Measurements from ENCODE around the gene PAWR.
"Not testable (repeated sequence)": the region's sequence is repeated elsewhere in the genome, so short reads cannot be mapped to it uniquely, and the experiment has no call there.

The PAWR gene

DNA sequence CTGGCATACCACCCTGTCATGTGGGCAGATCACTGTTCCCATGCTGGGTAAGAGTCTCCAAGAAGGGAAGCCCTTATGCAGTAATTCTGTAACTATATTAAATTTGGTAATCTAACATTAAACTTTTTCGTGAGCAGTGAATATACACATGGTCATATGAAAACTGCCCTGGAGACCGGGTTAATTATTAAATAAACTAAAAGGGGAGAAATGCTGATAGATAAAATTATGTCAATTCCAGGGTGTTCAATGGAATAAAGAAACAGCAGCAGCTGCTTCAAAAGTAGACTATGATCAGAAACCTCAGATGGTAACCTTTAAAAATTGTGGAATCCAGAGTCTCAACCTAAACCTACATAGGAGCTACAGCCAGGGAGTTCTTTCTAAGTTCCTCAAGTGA lies 100.0 kb downstream of the PAWR start:
- no peak for DNase-seq (ENCODE audit: low read depth)

DNA sequence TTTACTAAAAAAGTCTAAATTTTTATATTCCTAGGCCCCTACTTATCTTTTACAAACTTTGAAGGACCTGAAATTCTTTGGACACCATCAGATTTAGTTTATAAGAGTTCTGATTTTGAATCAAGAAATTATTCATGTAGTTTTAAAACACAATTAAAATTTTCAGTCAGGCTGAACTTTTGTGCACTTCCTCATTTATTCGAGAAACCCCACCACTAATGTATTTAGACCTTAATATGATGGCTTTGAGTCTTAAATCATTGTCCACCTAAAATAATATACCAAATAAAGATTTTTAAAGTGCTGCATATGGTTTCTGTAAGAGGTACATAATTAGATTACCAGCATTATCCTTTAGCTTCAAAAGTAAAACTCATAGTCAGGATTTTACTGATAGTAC lies 103.4 kb downstream of the PAWR start:
- no peak for DNase-seq (ENCODE audit: low read depth)

DNA sequence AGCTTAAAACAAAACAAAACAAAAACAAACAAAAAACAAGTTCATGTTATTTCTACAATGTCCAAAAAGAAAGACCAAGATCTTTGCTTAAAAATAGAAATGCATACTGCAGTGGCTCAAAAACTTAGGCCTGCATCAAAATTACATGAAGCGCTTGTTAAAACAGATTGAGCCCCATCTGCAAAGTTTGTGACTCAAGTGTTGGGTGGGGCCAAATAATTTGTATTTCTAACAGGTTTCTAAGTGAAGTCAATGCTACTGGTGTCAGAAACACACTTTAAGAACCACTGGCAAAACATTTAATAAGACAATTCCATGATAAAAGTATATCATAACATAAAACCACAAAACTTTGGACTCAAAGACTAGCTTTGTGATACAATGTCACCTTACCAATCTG lies 105.6 kb downstream of the PAWR start:
- no peak for DNase-seq (ENCODE audit: low read depth)

DNA sequence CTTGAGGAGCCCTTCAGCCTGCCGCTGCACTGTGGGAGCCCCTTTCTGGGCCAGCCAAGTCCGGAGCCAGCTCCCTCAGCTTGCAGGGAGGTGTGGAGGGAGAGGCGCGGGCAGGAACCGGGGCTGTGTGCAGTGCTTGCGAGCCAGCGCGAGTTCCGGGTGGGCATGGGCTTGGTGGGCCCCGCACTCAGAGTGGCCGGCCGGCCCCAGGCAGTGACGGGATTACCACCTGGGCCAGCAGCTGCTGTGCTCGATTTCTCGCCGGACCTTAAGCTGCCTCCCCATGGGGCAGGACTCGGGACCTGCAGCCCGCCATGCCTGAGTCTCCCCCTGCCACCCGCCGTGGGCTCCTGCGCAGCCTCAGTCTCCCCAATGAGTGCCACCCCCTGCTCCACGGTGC lies 116.9 kb downstream of the PAWR start:
- no peak for DNase-seq (ENCODE audit: low read depth)

DNA sequence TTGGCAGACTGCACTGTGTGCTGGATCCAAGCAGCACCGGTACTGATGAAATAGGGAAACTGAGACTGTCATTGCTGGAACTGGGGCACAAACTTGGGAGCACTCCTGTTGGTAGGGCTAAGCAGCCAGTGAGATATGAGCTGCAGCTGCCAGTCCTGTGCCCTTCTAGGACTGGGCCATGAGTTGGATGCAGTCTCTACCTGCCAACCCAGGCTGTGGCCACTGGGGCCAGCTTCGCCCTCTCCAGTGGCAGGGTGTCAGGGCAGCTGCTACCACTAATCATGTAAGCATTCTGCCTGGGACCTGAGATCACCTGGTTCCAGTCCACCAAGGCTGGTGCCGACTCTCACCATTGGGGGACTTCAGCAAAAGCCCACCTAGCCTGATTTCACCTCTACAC lies 121.1 kb downstream of the PAWR start:
- DNase-seq (ENCODE audit: low read depth), result no peak

DNA sequence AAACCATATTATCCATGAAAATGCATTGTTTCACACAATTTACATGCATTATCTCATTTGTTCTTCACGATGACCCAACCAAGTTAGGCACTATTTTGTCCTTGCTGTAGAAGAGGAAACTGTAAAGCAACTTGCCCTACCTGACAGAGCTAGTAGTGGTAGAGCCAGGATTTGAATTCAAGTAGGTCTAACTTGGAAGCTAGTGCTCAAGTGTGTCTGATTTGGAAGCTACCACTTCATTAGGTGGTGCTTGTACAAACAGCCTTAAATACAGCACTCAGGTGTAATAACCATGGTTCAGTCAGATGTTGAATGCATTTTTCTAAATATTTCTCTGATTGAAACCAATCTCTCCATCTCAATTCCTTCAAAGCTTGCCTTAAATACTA lies 123.6 kb downstream of the PAWR start:
- no peak for DNase-seq (ENCODE audit: low read depth)

DNA sequence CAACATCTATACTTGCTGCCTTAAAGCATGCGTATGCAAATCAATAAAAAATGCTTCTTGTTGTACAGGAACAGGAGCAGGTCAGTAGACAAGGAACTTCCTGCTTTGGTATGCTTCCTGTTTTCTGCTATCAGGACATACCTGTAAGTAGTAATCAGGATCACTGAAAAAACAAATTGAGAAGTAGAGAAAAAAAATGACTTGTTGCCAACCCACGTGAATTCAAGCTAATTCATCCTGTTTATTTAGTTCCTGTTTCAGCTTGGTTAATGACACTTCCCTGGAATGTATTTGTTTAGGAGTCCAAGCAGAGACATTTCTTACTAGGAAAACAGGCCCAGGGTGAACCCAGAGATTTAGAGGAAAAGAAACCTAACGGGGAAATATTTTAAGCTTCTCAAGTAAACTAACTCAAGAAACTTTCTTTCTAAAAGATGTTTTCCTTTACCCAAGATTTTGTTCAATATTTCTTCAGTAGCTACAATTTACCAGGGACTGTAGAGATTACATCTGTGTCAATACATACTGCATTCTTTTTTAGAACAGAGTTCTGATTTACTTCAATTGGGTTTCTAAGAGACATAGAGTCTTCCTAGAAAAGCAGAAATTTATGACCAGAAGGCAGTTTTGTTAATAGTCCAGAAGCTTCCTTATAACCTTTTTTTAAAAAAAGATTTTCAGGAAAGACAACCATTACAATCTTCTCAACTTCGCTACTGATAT lies 124.2 kb downstream of the PAWR start:
- DNase-seq (ENCODE audit: low read depth), result peak; percentile 51

DNA sequence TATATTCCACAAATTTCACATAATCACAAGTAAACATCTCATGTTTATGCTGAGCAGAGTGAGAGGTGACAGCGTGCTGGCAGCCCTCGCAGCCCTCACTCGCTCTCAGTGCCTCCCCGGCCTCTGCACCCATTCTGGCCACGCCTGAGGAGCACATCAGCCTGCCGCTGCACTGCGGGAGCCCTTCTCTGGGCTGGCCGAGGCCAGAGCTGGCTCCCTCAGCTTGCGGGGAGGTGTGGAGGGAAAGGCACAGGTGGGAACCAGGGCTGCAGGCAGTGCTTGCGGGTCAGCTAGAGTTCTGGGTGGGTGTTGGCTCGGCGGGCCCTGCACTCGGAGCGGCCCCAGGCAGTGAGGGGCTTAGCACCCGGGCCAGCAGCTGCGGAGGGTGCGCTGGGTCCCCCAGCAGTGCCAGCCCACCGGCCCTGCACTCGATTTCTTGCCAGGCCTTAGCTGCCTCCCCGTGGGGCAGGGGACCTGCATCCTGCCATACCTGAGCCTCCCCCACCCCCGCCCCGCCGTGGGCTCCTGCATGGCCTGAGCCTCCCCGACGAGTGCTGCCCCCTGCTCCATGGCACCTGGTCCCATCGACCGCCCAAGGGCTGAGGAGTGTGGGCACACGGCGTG lies 125.9 kb downstream of the PAWR start:
- DNase-seq (ENCODE audit: low read depth), result not testable (repeated sequence)

DNA sequence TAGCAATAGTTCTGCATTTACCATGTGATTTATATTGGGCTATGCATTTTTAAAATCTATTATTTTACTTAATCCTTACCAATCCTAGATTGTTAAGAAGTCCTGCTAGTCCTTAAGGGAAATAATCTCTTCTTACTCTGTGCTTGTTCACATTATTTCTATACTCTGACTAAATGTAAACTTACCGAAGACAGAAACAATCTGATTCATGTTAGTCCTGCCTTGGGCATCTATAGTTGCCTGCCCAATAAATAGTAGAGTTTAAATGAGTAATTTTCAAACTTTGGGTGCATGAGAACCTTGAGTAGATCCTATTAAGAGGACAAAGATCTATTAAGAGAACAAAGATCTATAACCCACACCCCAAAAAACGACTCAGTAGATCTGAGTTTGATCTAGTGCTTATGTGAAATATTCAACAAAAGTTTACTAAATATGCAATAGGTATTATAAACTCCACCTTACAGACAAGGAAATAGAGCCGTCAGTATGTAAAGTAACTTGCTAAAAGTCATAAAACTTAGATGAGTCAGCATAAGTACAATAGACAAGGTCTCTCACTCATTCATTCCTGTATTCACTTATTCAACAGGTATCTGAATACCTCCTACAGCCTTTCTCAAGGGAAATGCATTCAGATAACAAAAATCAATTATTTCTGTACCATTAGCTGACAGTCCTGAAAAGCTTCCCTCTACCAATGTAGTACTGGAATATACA lies 127.6 kb downstream of the PAWR start:
- no peak for DNase-seq (ENCODE audit: low read depth)

DNA sequence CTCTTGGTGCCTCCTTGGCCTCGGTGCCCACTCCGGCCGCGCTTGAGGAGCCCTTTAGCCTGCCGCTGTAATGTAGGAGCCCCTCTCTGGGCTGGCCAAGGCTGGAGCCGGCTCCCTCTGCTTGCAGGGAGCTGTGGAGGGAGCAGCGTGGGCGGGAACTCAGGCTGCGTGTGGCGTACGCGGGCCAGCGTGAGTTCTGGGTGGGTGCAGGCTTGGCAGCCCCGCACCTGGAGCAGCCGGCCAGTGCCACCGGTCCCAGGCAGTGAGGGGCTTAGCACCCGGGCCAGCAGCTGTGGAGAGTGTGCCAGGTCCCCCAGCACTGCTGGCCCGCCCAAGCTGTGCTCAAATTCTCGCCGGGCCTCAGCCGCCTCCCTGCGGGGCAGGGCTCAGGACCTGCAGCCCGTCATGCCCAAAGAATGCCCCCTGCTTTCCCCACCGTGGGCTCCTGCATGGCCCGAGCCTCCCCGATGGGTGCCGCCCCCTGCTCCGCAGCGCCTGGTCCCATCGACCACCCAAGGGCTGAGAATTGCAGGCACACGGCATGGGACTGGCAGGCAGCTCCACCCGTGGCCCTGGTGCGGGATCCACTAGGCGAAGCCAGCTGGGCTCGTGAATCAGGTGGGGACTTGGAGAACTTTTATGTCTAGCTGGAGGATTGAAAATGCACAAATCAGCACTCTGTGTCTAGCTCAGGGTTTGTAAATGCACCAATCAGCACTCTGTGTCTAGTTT lies 129.2 kb downstream of the PAWR start:
- no peak for DNase-seq (ENCODE audit: low read depth)

DNA sequence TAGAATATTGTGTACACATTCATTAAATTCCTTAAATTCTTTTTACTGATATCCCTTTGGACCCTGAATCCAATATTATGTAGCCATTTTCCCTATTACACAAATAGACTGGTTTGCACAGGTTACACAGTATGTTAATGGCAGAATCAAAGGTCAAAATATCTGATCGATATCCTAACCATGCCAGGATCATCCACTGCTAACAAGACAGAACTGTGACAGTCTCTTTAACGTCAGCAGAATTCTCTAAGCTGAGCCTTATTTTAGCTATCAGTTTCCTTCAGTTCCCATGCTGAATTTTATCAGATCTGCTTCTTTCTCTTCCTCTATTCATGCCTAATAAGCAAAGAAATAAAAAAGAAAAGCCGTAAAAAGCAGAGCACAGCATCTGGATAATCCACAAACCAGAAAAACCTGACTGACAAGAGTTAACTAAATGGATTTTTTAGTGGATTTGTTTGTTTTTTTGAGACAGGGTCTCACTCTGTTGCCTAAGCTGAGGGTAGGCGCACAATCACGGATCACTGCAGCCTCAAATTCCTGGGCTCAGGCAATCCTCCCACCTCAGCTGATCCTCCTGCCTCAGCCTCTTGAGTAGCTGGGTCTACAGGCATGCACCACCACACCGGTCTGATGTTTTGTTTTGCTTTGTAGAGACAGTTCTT lies 130.4 kb downstream of the PAWR start:
- no peak for DNase-seq (ENCODE audit: low read depth)

DNA sequence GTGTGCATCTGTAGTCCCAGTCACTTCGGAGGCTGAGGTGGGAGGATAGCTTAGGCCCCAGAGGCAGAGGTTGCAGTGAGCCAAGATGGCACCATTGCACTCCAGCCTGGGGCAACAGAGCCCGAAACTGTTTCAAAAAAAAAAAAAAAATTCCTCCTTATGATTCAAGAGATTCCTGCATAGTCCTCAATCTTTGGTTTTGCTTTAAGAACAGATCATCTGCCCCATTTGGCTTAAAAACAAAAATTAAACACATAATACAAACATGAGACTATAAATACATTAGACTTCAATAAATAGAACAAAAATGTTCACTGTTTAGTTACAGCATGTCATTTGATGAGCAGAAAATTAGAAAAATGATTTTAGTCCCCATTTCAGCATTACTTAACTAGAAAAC lies 131.2 kb downstream of the PAWR start:
- DNase-seq (ENCODE audit: low read depth), result peak; percentile 54

DNA sequence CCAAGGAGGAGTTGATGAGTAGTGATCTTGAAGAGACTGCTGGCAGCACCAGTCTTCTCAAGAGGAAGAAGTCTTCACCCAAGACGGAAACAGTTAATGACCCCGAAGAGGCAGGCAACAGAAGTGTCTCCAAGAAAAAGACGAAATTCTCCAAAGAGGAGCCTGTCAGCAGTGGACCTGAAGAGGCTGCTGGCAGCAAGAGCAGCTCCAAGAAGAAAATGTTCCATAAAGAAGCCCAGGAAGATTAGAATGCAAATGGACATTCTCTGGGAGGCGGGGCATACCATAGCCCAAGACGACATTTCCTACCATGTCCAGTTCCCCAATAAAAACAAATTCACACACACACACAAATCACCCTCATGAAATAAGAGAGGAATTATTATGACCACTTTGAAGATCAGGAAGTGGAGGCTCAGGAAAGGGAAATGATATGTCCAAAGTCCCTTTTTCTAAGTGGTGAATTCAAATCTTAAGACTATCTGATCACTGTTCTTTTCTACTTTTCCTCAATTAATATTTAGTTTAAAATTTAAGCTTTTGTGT lies 131.8 kb downstream of the PAWR start:
- DNase-seq (ENCODE audit: low read depth), result no peak

DNA sequence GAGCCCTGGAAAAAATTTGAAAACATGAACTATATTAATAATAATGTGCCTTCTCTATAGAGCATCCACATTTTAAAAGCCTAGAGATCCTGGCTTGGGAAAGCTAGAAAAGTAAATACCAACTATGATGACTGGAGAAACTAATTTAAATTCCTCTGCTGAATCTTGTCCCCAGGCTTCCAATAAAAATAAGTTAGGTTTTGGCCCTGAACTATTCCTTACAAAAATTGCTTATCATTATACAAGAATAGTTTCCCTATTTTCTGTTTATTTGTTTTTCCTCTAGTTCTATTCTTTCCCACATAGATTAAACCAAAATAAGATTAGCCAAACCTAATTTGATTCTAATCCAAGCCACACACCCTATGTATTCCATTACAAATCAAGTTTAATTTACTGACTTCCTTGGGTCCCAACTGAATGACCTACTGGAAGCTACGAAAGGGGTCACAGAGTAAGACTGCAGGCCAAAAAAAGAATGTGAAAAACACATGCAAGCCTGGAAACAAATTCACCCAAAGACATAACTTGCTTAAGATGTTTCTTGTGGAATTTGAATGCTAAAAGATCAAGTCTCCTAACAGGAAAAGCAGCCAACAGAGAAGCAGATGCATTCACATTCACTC lies 133.0 kb downstream of the PAWR start:
- DNase-seq (ENCODE audit: low read depth), result peak; percentile 93

DNA sequence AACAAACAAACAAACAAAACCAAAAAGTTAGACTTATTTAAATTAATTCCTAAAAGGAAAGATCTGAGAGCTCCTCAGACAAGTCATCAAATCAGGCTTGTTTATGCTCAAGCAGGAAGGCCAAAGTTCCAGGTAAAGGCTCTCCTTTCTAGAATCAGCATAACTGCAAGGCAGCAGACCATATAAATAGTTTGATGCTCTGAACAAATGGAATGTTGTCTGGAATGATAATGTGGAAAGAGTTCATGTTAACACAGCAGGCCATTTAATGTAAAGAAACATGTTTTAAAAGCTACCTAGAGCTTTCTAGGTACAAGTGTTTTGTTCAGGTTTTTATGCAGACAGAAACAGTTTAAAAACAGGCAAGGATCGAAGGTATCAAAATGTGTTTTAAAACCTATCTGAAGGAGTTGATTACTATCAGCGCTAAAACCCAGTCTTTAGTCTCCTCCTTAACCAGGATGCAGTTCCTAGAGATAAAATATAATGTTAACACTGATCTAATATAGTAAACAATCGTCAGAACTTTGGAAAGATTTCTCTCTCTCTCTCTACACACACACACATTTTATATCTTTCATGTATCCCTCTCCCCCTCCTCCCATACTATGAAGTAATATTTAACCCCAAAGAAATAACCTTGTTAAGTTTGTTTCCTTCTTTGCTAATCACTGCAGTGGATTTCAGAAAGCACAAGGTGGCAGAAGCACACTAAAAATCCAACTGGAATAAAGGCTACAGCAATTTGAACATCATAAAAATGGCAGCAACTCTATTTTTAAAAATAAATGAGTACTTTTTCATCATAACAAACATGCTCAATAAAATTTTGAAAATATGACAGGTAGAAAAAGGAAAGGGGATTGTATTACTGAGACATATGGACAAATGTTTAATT lies 135.5 kb downstream of the PAWR start:
- DNase-seq (ENCODE audit: low read depth), result peak; percentile 65

DNA sequence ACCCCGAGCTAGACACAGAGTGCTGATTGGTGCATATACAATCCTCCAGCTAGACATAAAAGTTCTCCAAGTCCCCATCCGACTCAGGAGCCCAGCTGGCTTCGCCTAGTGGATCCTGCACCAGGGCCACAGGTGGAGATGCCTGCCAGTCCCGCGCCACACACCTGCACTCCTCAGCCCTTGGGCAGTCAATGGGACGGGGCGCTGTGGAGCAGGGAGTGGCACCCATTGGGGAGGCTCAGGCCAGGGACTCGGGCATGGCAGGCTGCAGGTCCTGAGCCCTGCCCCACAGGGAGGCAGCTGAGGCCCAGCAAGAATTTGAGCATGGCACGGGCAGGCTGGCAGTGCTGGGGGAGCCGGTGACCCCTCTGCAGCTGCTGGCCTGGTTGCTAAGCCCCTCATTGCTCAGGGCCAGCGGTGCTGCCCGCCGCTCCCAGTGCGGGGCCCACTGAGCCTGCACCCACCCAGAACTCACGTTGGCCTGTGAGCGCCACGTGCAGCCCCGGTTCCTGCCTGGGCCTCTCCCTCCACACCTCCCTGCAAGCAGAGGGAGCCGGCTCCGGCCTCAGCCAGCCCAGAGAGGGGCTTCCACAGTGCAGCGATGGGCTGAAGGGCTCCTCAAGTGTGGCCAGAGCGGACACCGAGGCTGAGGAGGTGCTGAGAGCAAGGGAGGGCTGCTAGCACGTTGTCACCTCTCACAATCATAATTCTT lies 136.7 kb downstream of the PAWR start:
- no peak for DNase-seq (ENCODE audit: low read depth)

DNA sequence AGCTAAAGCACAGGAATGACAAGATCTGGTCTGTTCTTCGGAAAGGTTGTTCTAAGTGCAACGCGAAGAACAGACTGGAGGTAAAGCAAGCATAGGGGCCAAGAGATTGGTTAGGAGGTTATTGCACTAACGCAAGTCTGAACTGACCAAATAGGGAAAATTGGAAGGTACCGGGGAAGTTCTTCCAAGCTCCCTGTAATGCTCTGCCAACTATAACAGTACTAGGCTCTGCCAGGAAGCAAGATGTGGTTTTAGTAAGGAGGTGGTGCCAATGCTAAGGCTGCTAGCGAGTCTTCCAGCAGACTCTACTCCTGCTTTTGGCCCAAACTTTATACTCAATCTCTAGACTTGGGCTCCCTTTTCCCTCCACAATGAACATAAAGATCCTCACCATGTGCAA lies 138.6 kb downstream of the PAWR start:
- no peak for DNase-seq (ENCODE audit: low read depth)

DNA sequence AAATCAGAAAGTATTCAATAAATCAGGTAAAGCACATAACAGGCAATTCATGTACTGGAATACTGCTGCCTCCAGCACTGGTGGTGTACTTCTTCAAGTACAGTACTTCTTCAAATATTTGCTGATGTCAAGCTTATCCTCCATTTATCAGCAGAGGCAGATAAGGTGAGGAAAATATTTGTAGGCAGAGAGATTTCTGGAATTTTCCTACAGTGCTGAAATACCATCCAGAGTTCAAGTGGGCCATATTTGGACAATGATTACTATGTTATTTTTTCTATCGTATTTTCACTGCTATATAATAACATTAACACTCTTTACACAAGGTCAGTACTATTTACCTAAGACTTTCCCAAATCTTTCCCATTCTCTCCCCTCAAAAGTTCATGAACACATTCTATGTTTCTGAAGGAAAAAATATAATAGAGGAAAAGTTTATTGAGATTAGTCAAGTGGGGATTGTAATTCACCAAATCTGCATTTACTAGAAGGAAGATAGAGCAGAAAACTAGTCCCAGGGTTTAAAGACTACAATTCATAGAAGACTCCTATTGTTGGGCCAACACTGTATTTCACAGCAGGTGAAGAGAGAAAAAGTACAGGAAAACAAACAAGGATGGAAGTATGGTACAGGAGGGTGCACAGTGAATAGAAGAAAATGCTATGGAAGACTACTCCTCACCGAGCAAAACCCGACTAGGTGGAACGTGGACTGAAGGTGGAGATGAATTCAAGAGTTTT lies 141.1 kb downstream of the PAWR start:
- DNase-seq (ENCODE audit: low read depth), result peak; percentile 48

DNA sequence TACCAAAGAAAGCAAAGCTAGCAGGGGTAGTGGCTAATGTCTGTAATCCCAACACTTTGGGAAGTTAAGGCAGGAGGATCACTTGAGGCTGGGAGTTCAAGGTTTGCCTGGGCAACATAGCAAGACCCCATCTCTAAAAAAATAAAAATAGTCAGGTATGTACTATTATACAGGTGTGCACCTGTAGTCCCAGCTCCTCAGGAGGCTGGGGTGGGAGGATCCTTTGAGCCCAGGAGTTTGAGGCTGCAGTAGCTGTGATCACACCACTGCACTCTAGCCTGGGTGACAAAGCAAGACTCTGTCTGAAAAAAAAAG lies 142.2 kb downstream of the PAWR start:
- DNase-seq (ENCODE audit: low read depth), result no peak

Data from EH (cell line).